ENCODE results near the gene ZCCHC2. TPM values are rescaled to one million over a fixed set of nuclear protein-coding genes. Genes with fewer than 3 reads are reported as not detected.

Gene ZCCHC2
- total and polyA plus RNA-seq, 2 of the 13 experiments (the other 11 are each of a cell fraction or from before 2014, with no cell fraction given), result 62.5 to 76.1 TPM

DNA sequence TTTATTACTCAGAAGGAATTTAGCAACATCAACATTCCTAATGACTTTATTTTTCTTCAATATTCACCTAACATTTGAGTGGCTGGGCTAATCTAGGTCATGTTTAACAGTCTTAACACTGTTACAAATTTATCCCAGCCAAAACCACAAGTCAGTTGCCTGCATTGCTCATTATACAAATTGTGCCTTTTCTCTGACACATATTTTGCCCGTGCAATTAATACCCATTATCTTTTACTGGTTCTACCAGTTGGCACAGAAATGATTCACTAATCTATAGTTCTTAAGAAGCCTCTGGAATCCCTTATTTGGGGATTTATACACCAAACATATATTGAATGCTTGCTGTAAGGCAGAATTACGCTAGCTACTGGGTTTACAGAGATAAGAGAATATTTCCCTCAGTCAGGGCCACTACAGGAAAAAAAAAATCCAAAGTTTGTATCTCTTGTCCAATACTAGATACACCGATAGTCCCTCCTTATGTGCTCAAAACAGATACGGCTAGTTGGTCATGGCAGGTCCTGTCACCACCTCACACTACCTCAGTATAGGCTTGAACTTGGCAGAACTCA, 46.3 kb downstream of the ZCCHC2 start:
- in situ Hi-C loops (cut with HindIII; ENCODE audit: extremely low pct_ligation_motif_present, low pct_unique_long_range_greater_than_20kb), result no loop called here
- POLR2A ChIA-PET, result no interaction called here

More for the DNA sequence above, 46.3 kb downstream of the ZCCHC2 start:
- CTCF ChIA-PET (ENCODE audit: low intra/inter-chr PET ratio, low total read pairs), result no interaction called here
- intact Hi-C loops (cut with micrococcal nuclease; ENCODE audit: unreplicated experiment), result no loop called here
- WGBS (ENCODE audit: low lambda C conversion rate), result 97% methylated on average over 4 of the region's 4 CpGs
- H3K36me3 ChIP-seq (replicated peaks in 1 of 2; ENCODE audit: control insufficient read depth in 1 of 2, insufficient read depth in 2 of 2, low read length in 2 of 2), result peaks cover 15 to 81% of the 10 kb centered on the region in 2 experiments
- no peaks in the 10 kb centered on the region for H3K79me2 ChIP-seq (ENCODE audit: insufficient read depth, low read length)
- H2AFZ ChIP-seq (ENCODE audit: low read length), result no peak overlapping the region
- DNase-seq (ENCODE audit: low spot score) (no peak), ATAC-seq (no peak), FAIRE-seq (no peak)
- TF ChIP-seq GFI1 (CRISPR knock-in tag; IDR thresholded peaks at IDR 0.05; ENCODE audit: borderline replicate concordance), result no peak
- TF ChIP-seq NR2F1 (CRISPR knock-in tag; IDR thresholded peaks at IDR 0.05), result no peak
- no peak for TF ChIP-seq ZNF800 (CRISPR knock-in tag; IDR thresholded peaks at IDR 0.05)
- no peak for TF ChIP-seq HHEX (CRISPR knock-in tag; IDR thresholded peaks at IDR 0.05)
- TF ChIP-seq SP5 (CRISPR knock-in tag; IDR thresholded peaks at IDR 0.05; ENCODE audit: borderline replicate concordance, low read depth), result no peak
- TF ChIP-seq, protein P1, sequence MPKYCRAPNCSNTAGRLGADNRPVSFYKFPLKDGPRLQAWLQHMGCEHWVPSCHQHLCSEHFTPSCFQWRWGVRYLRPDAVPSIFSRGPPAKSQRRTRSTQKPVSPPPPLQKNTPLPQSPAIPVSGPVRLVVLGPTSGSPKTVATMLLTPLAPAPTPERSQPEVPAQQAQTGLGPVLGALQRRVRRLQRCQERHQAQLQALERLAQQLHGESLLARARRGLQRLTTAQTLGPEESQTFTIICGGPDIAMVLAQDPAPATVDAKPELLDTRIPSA (CRISPR knock-in tag; IDR thresholded peaks at IDR 0.05; ENCODE audit: borderline replicate concordance), result no peak
- TF ChIP-seq ZNF496 (CRISPR knock-in tag; IDR thresholded peaks at IDR 0.05; ENCODE audit: insufficient replicate concordance), result no peak
- TF ChIP-seq ZBTB26 (CRISPR knock-in tag; IDR thresholded peaks at IDR 0.05; ENCODE audit: borderline replicate concordance), result no peak
- TF ChIP-seq KLF12 (CRISPR knock-in tag; IDR thresholded peaks at IDR 0.05; ENCODE audit: borderline replicate concordance), result no peak
- no peak for TF ChIP-seq SOX6 (IDR thresholded peaks at IDR 0.05)
- no peak for TF ChIP-seq SOX6 (CRISPR knock-in tag; IDR thresholded peaks at IDR 0.05)
- no peak overlapping the region for H3K9ac ChIP-seq (ENCODE audit: insufficient read depth, low read depth, low read length)
- no peaks in the 10 kb centered on the region for H3K4me1 ChIP-seq (ENCODE audit: insufficient read depth, low read length)
- no peak overlapping the region for H3K4me2 ChIP-seq (ENCODE audit: low read depth, low read length)
- no peaks in the 10 kb centered on the region for H3K9me3 ChIP-seq (ENCODE audit: low read length)
- no peak overlapping the region for H3K27ac ChIP-seq (ENCODE audit: extremely low read length, insufficient read depth, low read length)
- no peaks in the 10 kb centered on the region for H4K20me1 ChIP-seq (ENCODE audit: insufficient read depth, low read length)
- BruUV-seq (replicated peaks), result no TSS peak
- no peak overlapping the region for H3K4me3 ChIP-seq (replicated peaks in 1 of 3; ENCODE audit: insufficient read depth in 1 of 3, low read depth in 2 of 3, low read length in 3 of 3)
- no peaks in the 10 kb centered on the region for H3K27me3 ChIP-seq (ENCODE audit: control insufficient read depth in 1 of 2, insufficient read depth in 2 of 2, low read length in 2 of 2)
